ENCODE results near the gene TEPSIN. TPM values are rescaled to one million over a fixed set of nuclear protein-coding genes. Genes with fewer than 3 reads are reported as not detected.

The TEPSIN gene
- total and polyA plus RNA-seq, 2 donors (not counting 3 experiments of a cell fraction or from before 2014, with no cell fraction given) = 41.6 to 45.3 TPM

- intact Hi-C loops (cut with micrococcal nuclease) (no loop called here), dilution Hi-C loops (cut with MboI; ENCODE audit: extremely low pct_ligation_motif_present, low sequenced_read_pairs) (no loop called here)
Measured at GRCh38 chr17:81263371-81264181, 24.7 kb upstream of the TEPSIN start.

More at GRCh38 chr17:81263371-81264181, 24.7 kb upstream of the TEPSIN start:
- Histone ChIP-seq H3K4me3 (replicated peaks in 1 of 3; ENCODE audit: insufficient read depth in 1 of 3, low read depth in 1 of 3, low read length in 3 of 3) (no peak overlapping the region), H3K27me3 (ENCODE audit: control insufficient read depth in 2 of 2, insufficient read depth in 2 of 2, low read length in 2 of 2) (no peaks in the 10 kb centered on the region), H3K9ac (replicated peaks; ENCODE audit: extremely low read depth, insufficient read depth, low read length) (no peak overlapping the region), H3K9me1 (replicated peaks; ENCODE audit: control insufficient read depth, extremely low read depth, insufficient read depth, low read length) (no peaks in the 10 kb centered on the region), H2AFZ (ENCODE audit: low read depth, low read length) (no peak overlapping the region), H3K9me3 (replicated peaks; ENCODE audit: control insufficient read depth, insufficient read depth, low read length) (no peaks in the 10 kb centered on the region), H3K36me3 (ENCODE audit: control insufficient read depth in 2 of 2, extremely low read depth in 1 of 2, insufficient read depth in 2 of 2, low read length in 2 of 2) (peaks cover 2 to 54% of the 10 kb centered on the region in 2 experiments), H3K4me1 (ENCODE audit: control insufficient read depth, extremely low read depth, insufficient read depth, low read length) (peaks cover 12% of the 10 kb centered on the region), H3K4me2 (ENCODE audit: insufficient read depth, low read length) (no peak overlapping the region), H3K27ac (ENCODE audit: insufficient read depth, low read depth, low read length) (no peak overlapping the region), H3K79me2 (ENCODE audit: control insufficient read depth, insufficient read depth, low read length) (no peaks in the 10 kb centered on the region), H4K20me1 (replicated peaks; ENCODE audit: control insufficient read depth, extremely low read depth, insufficient read depth, low read length) (no peaks in the 10 kb centered on the region)
- FAIRE-seq (no peak), DNase-seq (ENCODE audit: low read depth, low spot score) (no peak)
- POLR2A ChIA-PET = no interaction called here
- TF ChIP-seq MAX (IDR thresholded peaks at IDR 0.05; ENCODE audit: insufficient read depth, insufficient read length) (no peak), FOS (IDR thresholded peaks at IDR 0.05; ENCODE audit: borderline replicate concordance, insufficient read depth, low read length) (no peak), JUN (IDR thresholded peaks at IDR 0.05; ENCODE audit: borderline replicate concordance, insufficient read depth, insufficient read length, low read depth) (no peak), MYC (IDR thresholded peaks at IDR 0.05; ENCODE audit: low read depth, low read length) (no peak), EZH2 (IDR thresholded peaks at IDR 0.05; ENCODE audit: borderline replicate concordance, low read depth, low read length, severe bottlenecking) (no peak), GATA2 (IDR thresholded peaks at IDR 0.05; ENCODE audit: insufficient read depth, insufficient read length, low read depth, low read length) (no peak), CTCF (IDR thresholded peaks at IDR 0.05; ENCODE audit: extremely low read depth in 1 of 2, insufficient read depth in 1 of 2, low read depth in 1 of 2, low read length in 2 of 2) (no peak), POLR2A (IDR thresholded peaks at IDR 0.05; ENCODE audit: low read depth, low read length) (no peak), POLR2AphosphoS5 (IDR thresholded peaks at IDR 0.05; ENCODE audit: insufficient read depth, low read depth, low read length) (no peak)
- no TSS peak for BruUV-seq (replicated peaks)
- CTCF ChIA-PET = no interaction called here

Measured in endothelial cell of umbilical vein (primary cell).